HG02870 (cell line): ENCODE data around the gene OXSR1.
"Not testable (repeated sequence)": the region's sequence is repeated elsewhere in the genome, so short reads cannot be mapped to it uniquely, and the experiment has no call there.

ENCODE experiments used
- ATAC-seq: cut with Tn5 transposase; IDR thresholded peaks from one replicate; pipeline ENCODE4 v1.9.1; 2021; ENCODE audit warnings: mild to moderate bottlenecking, moderate library complexity; ENCODE audit not compliant: unreplicated experiment

Gene OXSR1

DNA sequence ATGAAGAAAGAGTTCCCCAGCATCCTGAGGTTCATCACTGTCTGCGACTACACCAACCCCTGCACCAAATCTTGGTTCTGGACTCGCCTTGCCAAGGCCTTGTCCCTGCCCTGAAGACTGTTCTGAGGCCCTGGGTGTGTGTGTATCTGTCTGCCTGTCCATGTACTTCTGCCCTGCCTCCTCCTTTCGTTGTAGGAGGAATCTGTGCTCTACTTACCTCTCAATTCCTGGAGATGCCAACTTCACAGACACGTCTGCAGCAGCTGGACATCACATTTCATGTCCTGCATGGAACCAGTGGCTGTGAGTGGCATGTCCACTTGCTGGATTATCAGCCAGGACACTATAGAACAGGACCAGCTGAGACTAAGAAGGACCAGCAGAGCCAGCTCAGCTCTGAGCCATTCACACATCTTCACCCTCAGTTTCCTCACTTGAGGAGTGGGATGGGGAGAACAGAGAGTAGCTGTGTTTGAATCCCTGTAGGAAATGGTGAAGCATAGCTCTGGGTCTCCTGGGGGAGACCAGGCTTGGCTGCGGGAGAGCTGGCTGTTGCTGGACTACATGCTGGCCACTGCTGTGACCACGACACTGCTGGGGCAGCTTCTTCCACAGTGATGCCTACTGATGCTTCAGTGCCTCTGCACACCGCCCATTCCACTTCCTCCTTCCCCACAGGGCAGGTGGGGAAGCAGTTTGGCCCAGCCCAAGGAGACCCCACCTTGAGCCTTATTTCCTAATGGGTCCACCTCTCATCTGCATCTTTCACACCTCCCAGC, 24.0 kb upstream of the OXSR1 start:
- no peak for ATAC-seq

DNA sequence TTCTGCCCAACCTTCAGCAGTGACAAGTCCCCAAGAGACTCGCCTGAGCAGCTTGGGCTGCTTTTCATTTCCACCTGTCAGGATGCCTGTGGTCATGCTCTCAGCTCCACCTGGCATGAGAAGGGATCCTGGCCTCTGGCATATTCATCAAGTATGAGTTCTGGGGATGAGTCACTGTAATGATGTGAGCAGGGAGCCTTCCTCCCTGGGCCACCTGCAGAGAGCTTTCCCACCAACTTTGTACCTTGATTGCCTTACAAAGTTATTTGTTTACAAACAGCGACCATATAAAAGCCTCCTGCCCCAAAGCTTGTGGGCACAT, 23.4 kb upstream of the OXSR1 start:
- no peak for ATAC-seq

DNA sequence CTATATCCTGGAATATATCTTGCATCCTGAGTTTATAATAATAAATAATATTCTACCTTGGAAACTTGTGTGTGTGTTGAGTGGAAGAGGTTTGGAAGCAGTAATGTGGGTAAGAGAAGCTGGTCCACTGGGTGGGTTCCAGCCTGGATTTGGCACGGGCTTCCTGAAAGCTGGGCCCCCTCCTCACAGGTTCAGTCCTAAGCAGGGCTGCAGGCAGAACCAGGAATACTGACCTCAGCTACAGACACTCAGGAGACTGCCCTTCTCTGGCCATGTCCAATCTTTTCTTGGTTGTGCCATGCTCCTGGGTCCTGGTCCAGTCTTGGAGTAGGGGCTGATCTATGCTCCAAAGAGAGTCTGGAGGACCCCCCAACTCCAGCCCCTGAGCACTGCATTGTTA, 22.4 kb upstream of the OXSR1 start:
- ATAC-seq, result no peak

DNA sequence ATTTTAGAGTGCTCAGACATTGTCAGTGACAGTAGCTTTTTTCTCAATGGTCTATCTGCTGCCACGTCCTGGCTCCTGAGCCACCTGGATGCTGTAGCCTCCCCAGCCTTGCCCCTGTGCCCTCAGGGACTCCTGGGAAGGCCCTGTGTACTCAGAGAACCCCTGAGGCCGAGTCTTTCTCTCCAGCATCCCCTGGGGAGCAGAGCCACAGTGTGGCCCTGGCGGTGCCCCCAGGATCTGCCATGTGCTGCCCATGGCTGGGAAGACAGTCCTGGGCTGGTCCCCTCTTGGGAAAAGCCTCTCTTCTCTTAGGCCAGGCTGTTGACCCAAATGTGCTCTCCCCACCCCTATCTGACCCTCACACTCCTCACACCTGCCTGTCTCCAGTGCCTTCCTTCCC, 21.8 kb upstream of the OXSR1 start:
- no peak for ATAC-seq

DNA sequence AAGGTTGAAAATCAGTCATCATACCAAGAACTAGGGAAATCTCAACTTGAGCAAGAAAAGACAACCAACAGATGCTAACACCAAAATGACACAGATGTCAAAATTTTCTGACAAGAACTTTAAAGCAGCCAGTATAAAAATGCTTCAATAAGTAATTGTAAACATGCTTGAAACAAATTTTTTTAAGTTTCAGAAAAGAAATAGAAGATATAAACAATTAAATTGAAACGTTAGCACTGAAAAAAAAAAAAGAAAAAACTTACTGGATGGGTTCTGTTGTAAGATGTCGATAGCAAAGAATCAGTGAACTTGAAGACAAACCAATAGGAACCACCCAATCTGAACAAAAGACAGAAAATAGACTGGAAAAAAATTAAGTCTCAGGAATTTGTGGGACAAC, 18.8 kb upstream of the OXSR1 start:
- ATAC-seq, result no peak

DNA sequence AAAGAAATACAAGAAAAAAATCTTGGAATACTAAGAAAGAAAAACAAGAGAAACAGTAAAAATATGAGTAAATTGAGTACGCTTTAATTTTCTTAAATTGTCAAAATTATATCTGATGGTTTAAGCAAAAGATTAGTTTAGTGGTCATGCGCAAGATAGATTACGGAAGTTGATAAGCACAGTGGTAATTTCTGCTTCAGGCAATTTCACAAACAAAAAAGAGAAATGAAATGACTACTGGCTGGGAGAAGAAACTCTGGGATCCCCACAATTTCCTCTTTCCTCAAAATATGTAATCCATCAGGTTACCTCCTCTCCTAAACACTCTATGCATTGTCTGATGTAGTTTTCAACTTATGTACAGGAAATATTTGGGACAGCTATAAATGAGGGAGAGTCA, 17.9 kb upstream of the OXSR1 start:
- ATAC-seq, result no peak

DNA sequence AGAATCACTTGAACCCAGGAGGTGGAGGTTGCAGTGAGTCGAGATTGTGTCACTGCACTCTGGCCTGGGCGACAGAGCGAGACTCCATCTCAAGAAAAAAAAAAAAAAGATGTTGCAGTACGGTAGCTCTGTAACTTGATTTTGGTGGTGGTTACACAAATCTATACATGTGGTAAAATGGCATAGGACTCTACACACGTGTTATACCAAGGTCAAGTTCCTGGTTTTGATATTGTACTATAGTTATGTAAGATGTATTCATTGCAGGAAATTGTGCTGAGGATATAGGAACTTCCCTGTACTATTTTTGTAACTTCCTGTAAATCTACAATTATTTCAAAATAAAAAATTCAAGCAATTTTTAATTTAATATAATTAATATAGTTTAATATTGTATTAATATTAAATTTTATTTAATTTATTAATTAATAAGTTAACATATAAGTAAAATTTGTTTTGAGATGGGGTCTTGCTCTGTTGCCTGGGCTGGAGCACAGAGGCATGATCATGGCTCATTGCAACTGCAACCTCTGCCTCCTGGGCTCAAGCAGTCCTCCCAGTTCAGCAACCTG, 16.9 kb upstream of the OXSR1 start:
- ATAC-seq, result no peak

DNA sequence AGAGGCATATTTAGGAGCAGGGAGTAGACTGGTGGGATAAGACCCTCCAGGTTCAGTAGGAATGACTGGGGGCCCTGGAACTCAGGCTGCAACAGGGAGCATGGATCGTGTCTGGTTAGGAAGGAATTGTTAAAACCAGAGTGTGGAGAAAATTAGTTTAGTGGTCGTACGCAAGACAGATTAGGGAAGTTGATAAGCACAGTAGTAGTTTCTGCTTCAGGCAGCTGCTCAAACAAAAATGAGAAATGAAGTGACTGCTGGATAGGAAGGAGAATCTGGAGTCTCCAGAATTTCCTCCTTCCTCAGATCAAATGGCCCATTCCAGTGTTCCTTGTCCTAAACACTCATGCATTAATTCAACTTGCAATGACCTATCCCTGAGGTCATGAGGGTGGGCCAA, 15.6 kb upstream of the OXSR1 start:
- no peak for ATAC-seq

DNA sequence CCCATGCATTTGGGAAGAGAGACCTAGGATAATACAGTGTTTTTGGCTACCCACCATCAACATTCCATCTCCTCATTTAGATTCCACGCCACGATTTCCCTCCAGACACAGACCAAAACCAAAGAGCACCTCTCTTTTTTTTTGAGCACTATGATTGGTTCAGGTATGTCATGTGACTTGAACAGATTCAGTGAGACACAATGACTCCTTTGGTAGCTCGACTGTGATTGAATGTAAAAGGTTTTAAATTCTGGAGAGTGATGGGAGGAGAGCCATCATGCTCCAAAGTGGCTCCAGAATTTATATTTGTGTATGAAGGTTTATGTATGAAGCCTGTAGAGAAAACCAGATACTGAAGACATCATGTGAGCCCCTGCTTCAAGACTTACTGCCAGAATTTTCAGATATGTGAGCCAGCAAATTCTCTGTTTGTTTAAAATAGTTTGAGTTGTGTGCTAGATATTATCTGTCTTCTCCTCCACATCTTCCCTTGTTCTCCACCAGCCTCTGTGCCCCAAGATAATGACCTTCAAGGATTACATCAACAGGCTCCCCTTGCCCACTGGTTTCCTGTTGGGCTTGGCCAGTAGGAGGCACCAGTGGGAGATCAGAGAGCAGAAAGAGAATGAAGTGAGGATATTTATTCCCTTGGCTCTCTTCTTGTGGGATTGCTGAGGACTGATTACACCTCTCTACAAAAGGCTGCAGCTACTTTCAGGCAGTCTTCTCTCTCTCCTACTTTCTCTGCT, 14.4 kb upstream of the OXSR1 start:
- no peak for ATAC-seq

DNA sequence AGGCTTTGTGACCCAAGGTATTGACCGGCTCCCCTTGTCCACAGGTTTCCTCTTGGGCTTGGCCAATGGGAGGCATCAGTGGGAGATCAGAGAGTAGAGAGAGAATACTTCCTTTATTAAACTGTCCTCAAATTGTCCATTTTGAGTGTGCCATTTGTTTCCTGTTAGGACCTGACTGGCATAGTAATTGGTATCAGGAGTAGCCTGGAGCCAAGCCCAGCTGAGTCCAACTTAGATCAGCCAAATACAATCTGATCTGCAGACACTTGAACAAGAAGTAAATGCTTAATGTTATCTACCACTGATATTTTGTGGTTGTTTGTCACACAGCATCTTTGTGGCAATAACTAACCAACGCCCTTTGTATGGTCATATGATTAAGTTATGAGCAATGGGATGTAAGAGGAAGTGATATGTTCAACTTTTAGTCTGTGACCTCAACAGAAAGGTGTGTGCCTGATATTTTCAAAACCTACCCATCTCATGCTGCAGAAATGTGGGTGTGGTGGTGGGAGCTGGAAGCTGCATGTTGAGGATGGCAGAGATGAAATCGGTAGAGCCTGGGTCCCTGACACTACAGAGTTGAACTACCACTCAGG, 13.6 kb upstream of the OXSR1 start:
- no peak for ATAC-seq

DNA sequence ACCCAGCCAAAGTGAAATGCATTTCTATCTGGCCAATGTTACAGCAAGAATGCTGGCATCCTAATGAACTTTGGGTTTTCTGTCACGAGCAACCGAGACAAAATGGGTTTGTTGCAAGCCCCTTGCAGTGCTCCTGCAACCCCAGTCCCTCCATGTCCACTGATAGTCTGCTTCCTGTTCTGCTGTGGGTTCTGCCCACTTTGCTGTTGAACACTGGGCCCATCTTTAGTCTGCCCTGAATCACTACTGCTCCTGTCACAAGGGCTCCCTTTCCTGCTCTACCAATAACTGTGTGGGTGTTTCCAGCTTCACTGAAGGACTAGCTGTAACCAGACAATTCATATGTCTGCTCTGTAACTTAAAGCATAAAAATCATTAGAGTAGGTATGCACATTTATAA, 12.7 kb upstream of the OXSR1 start:
- ATAC-seq, result no peak

DNA sequence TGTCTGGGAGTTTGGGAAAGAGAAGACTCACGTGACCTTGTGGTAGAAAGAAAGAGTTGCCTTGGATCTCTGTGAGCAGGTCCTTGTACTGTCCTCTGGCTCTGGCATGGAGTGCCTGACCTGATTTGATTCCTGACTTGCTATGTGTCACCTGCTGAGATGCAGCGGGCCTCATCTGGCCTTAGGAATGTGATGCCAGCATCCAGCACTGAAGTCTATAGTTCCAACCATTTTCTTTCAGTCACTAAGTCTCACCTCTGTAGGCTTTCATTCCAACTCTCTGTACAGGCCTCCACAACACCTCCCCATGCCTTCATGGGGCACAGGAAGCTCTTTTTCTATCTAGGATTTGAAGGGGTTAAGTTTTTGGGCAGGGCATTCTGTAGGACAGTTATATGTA, 12.1 kb upstream of the OXSR1 start:
- no peak for ATAC-seq

DNA sequence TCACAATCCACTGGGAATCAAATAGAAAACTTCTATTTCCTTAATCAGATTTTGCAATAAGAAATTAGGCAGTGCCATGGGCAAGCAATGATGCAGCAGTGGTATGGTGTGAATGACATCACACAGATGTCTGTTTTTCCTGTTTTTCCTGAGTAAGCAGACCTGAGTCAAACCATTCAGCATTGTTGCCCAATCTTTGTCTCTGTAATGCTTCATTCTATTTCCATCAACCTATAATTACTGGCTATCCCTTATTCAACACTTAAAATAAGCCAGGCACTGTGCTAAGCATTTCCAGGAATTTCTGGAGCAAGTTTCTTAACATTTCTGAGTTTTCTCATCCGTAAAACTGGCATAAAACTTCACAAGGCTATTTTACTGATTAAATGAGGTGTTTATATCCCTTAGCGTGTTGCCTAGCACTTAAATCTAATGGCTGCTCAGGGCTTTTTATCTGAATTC, 11.3 kb upstream of the OXSR1 start:
- no peak for ATAC-seq

DNA sequence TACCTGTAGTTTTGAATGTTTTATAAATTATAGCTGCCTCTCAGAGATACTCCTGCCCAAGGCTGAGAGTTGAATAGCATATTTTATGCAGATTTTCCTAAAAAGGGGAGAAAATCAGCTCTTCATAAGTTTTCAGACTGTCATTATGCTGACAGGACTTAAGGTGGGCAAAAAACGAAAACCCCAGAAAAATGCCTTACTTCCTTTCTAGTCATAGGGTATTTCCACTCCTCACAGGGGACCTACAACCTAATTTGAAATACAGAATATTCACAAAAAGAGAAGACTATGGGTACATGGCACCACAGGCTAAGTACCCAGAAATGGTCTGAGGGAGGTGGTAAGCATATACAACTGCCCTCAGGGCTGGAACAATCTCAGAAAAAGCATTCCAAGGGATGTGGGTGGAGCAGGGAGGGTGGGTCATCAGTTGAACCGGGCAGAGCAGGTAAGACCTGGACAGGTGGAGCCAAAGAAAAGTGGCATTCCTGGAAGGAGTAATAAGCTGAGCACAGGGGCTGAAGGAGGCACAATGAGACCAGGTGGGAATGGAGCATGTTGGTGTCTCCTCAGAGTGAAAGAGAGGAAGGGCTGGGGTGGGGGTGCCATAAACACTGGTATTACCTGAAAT, 10.6 kb upstream of the OXSR1 start:
- ATAC-seq, result peak; percentile 36

DNA sequence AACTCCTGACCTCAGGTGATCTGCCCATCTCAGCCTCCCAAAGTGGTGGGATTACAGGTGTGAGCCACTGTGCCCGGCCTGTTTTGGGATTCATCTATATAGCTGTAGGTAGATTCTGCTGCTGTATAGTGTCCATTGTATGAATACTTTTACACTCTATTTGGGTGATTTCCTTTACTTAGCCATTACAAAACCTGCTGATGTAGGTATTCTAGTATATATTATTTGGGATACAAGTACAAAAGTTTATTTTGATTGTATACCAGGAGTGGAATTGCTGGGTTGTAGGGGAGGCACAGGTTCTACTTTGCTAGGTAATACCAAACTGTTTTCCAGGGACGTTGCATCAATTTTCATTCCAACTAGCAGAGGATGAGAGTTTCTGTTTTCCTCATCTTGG, 9.5 kb upstream of the OXSR1 start:
- no peak for ATAC-seq

DNA sequence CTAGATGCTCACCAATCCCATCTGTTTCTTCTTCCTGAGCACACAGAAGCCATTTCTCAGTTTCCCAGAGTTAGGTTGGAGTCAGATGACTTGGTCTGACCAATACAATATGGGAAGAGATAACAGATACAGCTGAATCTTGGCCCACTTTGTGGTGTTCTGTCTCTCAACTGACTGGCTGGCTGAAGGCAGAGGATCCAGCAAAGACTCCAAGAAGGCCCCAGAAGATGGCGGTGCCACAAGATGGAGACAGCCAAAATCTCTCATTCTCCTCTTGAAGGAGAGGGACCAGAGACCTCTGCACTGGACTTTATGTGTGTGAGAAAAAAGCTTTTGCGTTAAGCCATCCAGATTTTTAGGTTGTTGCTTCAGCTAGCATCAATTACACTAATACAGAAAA, 8.2 kb upstream of the OXSR1 start:
- no peak for ATAC-seq

DNA sequence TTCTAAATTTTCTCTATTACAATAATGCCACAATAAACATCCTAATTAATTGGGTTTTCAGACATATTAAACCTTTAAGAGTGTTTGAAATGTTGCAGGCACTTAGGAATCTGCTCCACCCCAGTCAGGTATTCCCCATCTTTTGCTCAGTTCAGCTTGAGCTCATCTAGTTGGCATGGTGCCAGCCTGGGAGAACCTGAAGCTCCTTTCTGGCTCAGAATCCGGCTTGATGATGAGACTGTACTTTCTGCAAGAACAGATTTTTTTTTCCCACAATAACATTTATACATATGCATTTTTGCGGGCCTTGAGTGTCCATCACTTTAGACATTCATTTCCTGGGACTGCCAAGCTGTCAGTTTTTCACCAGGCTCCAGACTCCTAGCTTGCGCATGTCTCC, 7.7 kb upstream of the OXSR1 start:
- ATAC-seq, result no peak

DNA sequence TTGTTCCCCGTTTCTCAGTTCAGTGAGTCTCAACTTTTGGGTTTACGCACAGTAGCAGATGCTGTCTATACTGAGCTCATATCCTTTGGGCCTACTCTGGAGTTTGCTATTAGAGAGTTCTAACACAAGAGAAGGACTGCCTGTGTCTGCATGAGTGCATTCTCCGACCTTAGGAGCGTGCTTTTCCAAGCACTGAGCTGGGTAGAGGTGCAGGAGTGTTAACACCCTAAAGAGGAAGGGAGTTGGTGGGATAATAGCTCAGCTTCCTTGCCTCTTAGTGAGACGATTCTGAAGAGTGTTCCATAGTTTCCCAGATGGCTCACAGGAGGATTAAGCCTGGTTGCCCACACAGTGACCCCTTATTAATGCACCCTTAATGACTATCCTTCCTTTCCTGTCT, 6.9 kb upstream of the OXSR1 start:
- ATAC-seq, result no peak

DNA sequence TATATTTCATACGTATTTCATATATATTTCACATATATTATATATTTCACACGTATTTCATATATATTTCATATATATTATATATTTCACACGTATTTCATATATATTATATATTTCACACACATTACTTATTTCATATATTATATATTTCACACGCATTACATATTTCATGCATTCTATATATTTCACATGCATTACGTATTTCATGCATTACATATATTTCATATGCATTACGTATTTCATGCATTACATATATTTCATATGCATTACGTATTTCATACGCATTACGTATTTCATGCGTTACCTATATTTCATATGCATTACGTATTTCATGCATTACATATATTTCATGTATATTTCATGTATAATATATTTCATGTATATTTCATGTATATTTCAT, 4.6 kb upstream of the OXSR1 start:
- not testable (repeated sequence) for ATAC-seq

DNA sequence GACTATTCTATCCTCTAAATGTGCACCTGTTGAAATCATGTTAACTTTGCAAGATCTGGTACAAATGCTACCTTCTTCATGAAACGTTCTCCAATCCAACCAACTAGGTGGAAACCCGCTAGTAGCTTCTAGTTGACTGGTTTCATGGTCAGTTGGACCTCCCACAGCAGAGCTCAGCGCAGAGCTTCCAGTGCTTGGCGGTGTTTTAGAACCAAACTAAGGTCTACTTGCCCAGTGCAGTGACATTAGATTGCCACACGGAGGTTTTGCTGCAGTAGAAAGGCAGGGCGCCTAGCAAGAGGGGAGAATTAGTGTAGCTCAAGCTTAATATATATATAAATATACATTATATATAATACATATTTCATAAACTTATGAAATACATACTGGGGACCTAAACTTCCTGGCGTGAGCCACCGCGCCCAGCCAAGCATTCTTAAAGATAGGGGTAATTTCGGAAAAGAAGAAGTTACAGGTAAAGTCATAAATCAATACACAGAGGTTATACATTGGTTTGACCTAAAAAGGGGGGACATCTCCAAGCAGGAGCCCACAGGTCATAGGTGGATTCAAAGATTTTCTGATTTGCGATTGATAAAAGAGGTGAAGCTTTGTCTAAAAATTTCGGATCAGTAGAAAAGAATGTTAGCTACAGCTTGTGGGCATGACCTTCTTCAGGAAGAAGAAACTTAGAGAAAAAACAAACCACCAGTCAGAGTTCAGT, 2.1 kb upstream of the OXSR1 start:
- no peak for ATAC-seq
